GM12892 (cell line): ENCODE data around the gene SOX4.

Experiments used
- POLR2A ChIP-seq: IDR thresholded peaks from 2 replicates; pipeline ENCODE4 v1.6.1; 2011; ENCODE audit warnings: low read depth, low read length, control low read depth
- POLR2AphosphoS5 ChIP-seq: IDR thresholded peaks from 2 replicates; pipeline ENCODE4 v1.6.1; 2011; ENCODE audit warnings: low read depth, low read length, control low read depth
- TAF1 ChIP-seq: IDR thresholded peaks from 2 replicates; pipeline ENCODE4 v1.6.1; 2011; ENCODE audit warnings: low read depth, mild to moderate bottlenecking, control low read depth, low read length, borderline replicate concordance

DNA sequence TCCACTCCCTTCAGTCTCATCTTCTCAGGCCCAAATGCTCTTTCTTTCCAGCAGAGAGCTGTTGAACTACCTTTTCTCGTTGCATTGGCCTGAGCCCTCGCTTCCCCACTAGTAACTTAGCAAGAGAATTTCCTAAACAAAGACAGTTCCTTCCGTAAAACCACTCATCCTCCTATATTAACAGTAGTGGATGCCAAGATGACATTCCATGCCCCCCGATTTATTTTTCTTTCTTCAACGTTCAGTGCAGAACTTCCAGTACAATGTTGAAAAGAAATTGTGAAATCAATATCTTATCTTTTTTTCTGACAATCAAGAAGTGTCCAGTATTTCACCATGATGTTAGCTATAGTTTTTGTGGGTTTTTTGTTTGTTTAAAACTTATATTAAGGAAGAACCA is 45.8 kb downstream of the SOX4 start:
- TF ChIP-seq POLR2A (no peak), POLR2AphosphoS5 (no peak), TAF1 (no peak)
